C1 segment of cervical spinal cord (tissue), 14 donors: ENCODE results near the gene FBXL3.
"Not testable (repeated sequence)": the region's sequence is repeated elsewhere in the genome, so short reads cannot be mapped to it uniquely, and the experiment has no call there.

Experiments
- DNase-seq, 14 donors: peaks; one replicate each; lab custom pipeline; 2025; lab: John Stamatoyannopoulos, UW

Gene FBXL3

GRCh38 chr13:76991432-76991795 lies 35.5 kb downstream of the FBXL3 start:
- peak in 6 of 14 donors; percentile 27 to 47 (median 39) for DNase-seq

- no peak for DNase-seq
Measured at GRCh38 chr13:76983676-76984075, 43.3 kb downstream of the FBXL3 start.

- DNase-seq: no peak
Measured at GRCh38 chr13:76982061-76982460, 44.9 kb downstream of the FBXL3 start.

GRCh38 chr13:76980075-76980718 lies 46.8 kb downstream of the FBXL3 start:
- peak in 13 of 14 donors; percentile 27 to 79 (median 44) for DNase-seq

GRCh38 chr13:76976929-76977328 lies 50.0 kb downstream of the FBXL3 start:
- DNase-seq: peak in 1 of 14 donors; percentile 68

GRCh38 chr13:76976490-76976889 lies 50.5 kb downstream of the FBXL3 start:
- peak in 3 of 14 donors; percentile 3 to 99 (median 10) for DNase-seq

GRCh38 chr13:76975863-76976262 lies 51.1 kb downstream of the FBXL3 start:
- no peak for DNase-seq

GRCh38 chr13:76974618-76974975 lies 52.4 kb downstream of the FBXL3 start:
- DNase-seq: no peak

GRCh38 chr13:76973920-76974617 lies 52.9 kb downstream of the FBXL3 start:
- DNase-seq: no peak

GRCh38 chr13:76971851-76972829 lies 54.8 kb downstream of the FBXL3 start:
- peak in 3 of 14 donors; percentile 2 to 86 (median 8) for DNase-seq

- DNase-seq: peak in 1 of 14 donors; percentile 30
Measured at GRCh38 chr13:76971215-76971614, 55.7 kb downstream of the FBXL3 start.

GRCh38 chr13:76969488-76970365 lies 57.2 kb downstream of the FBXL3 start:
- DNase-seq: no peak

- DNase-seq: no peak
Measured at GRCh38 chr13:76968041-76968440, 58.9 kb downstream of the FBXL3 start.

GRCh38 chr13:76967031-76967430 lies 59.9 kb downstream of the FBXL3 start:
- no peak for DNase-seq

- DNase-seq: peak in 5 of 14 donors; percentile 6 to 43 (median 8)
Measured at GRCh38 chr13:76965759-76966421, 61.1 kb downstream of the FBXL3 start.

- not testable (repeated sequence) for DNase-seq
Measured at GRCh38 chr13:76959734-76960133, 67.2 kb downstream of the FBXL3 start.

- no peak for DNase-seq
Measured at GRCh38 chr13:76958841-76959432, 68.0 kb downstream of the FBXL3 start.

- no peak for DNase-seq
Measured at GRCh38 chr13:76955661-76956060, 71.3 kb downstream of the FBXL3 start.
